ENCODE data around the gene FBN2.

DNA sequence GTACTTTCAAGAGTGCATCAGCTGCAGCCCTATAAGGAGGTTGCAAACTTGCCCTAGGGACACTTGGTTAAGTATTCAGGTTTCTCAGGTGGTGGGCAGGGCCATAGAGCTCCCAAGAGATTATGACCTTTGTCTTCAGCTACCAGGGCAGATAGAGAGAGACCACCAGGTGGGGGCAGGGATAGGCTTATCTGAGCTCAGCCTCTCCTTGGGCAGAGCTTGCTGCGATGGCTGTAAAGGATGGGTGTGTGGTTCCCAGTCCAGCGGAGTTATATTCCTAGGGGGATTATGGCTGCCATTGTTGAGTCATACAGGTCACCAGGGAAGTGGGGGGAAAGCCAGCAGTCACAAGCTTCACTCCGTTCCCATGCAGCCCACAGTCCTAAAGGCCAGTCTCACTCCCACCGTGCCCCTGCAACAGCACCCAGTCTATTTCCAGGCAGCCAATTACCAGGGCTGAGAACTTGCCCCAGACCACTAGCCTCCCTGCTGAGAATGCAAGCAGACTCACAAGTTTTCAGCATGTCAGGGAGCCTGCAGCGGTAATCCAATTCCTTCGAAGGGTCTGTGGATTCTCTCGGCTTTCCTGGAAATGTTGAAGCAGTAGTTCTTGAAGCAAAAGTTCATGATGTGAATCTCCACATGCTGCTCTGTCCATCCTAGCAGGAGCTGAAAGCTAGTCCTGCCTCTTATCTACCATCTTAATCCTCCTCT lies 303.0 kb downstream of the FBN2 start:
- no peak for TF ChIP-seq CSDC2 (CRISPR knock-in tag; IDR thresholded peaks at IDR 0.05)
- TF ChIP-seq ARNTL (CRISPR knock-in tag; IDR thresholded peaks at IDR 0.05; ENCODE audit: borderline replicate concordance, low read depth): no peak
- TF ChIP-seq, protein P1, sequence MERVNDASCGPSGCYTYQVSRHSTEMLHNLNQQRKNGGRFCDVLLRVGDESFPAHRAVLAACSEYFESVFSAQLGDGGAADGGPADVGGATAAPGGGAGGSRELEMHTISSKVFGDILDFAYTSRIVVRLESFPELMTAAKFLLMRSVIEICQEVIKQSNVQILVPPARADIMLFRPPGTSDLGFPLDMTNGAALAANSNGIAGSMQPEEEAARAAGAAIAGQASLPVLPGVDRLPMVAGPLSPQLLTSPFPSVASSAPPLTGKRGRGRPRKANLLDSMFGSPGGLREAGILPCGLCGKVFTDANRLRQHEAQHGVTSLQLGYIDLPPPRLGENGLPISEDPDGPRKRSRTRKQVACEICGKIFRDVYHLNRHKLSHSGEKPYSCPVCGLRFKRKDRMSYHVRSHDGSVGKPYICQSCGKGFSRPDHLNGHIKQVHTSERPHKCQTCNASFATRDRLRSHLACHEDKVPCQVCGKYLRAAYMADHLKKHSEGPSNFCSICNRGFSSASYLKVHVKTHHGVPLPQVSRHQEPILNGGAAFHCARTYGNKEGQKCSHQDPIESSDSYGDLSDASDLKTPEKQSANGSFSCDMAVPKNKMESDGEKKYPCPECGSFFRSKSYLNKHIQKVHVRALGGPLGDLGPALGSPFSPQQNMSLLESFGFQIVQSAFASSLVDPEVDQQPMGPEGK (CRISPR knock-in tag; IDR thresholded peaks at IDR 0.05; ENCODE audit: borderline replicate concordance): no peak
- TF ChIP-seq, protein P2, sequence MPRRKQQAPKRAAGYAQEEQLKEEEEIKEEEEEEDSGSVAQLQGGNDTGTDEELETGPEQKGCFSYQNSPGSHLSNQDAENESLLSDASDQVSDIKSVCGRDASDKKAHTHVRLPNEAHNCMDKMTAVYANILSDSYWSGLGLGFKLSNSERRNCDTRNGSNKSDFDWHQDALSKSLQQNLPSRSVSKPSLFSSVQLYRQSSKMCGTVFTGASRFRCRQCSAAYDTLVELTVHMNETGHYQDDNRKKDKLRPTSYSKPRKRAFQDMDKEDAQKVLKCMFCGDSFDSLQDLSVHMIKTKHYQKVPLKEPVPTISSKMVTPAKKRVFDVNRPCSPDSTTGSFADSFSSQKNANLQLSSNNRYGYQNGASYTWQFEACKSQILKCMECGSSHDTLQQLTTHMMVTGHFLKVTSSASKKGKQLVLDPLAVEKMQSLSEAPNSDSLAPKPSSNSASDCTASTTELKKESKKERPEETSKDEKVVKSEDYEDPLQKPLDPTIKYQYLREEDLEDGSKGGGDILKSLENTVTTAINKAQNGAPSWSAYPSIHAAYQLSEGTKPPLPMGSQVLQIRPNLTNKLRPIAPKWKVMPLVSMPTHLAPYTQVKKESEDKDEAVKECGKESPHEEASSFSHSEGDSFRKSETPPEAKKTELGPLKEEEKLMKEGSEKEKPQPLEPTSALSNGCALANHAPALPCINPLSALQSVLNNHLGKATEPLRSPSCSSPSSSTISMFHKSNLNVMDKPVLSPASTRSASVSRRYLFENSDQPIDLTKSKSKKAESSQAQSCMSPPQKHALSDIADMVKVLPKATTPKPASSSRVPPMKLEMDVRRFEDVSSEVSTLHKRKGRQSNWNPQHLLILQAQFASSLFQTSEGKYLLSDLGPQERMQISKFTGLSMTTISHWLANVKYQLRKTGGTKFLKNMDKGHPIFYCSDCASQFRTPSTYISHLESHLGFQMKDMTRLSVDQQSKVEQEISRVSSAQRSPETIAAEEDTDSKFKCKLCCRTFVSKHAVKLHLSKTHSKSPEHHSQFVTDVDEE (CRISPR knock-in tag; IDR thresholded peaks at IDR 0.05): no peak
- no peak for TF ChIP-seq ZFP3 (CRISPR knock-in tag; IDR thresholded peaks at IDR 0.05)
- TF ChIP-seq OSR1 (CRISPR knock-in tag; IDR thresholded peaks at IDR 0.05): no peak
- no peak for TF ChIP-seq ESRRG (CRISPR knock-in tag; IDR thresholded peaks at IDR 0.05)
- no peak for TF ChIP-seq TCF4 (CRISPR knock-in tag; IDR thresholded peaks at IDR 0.05; ENCODE audit: borderline replicate concordance)
- no peak for TF ChIP-seq TOX (CRISPR knock-in tag; IDR thresholded peaks at IDR 0.05; ENCODE audit: borderline replicate concordance)
- no peak for TF ChIP-seq SNAI2 (CRISPR knock-in tag; IDR thresholded peaks at IDR 0.05)
- TF ChIP-seq, protein P3, sequence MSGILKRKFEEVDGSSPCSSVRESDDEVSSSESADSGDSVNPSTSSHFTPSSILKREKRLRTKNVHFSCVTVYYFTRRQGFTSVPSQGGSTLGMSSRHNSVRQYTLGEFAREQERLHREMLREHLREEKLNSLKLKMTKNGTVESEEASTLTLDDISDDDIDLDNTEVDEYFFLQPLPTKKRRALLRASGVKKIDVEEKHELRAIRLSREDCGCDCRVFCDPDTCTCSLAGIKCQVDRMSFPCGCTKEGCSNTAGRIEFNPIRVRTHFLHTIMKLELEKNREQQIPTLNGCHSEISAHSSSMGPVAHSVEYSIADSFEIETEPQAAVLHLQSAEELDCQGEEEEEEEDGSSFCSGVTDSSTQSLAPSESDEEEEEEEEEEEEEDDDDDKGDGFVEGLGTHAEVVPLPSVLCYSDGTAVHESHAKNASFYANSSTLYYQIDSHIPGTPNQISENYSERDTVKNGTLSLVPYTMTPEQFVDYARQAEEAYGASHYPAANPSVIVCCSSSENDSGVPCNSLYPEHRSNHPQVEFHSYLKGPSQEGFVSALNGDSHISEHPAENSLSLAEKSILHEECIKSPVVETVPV (CRISPR knock-in tag; IDR thresholded peaks at IDR 0.05): no peak
- TF ChIP-seq ZNF8 (CRISPR knock-in tag; IDR thresholded peaks at IDR 0.05): no peak
- TF ChIP-seq ZFP30 (CRISPR knock-in tag; IDR thresholded peaks at IDR 0.05): no peak
- no peak for TF ChIP-seq BACH2 (CRISPR knock-in tag; IDR thresholded peaks at IDR 0.05; ENCODE audit: borderline replicate concordance)

Data from SK-N-SH treated with all-trans-retinoic acid at 6 μM for 48 hours (cell line).